Naive B cell (primary cell): ENCODE data around the gene ZNF485. TPM values are rescaled to one million over a fixed set of nuclear protein-coding genes. Genes with fewer than 3 reads are reported as not detected.
A peak's percentile ranks its signal among the peaks of the same experiment; 100 is the strongest.
"Not testable (repeated sequence)": the region's sequence is repeated elsewhere in the genome, so short reads cannot be mapped to it uniquely, and the experiment has no call there.

Experiments used
- ATAC-seq, 2 donors: fragments of 150-1000 bp; cut with Tn5 transposase; 2 replicates each; pipeline ENCODE4 v1.10.0; 2021; ENCODE audit warnings: low read depth in 2 of 2, mild to moderate bottlenecking in 2 of 2, moderate library complexity in 2 of 2
- DNase-seq: peaks from one replicate; pipeline ENCODE4 v3.0.0; 2022
- H3K27ac Mint-ChIP-seq, 6 donors: one replicate each; pipeline ENCODE4 v1.8.0; 2020 to 2022; ENCODE audit warnings: mild to moderate bottlenecking in 6 of 6, mixed read lengths in 6 of 6, moderate library complexity in 5 of 6, inconsistent platforms in 2 of 6
- H3K27me3 Mint-ChIP-seq, 3 donors: one replicate each; pipeline ENCODE4 v1.8.0; 2021 to 2022; ENCODE audit warnings: mixed read lengths in 3 of 3, mild to moderate bottlenecking in 1 of 3
- H3K36me3 Mint-ChIP-seq, 2 donors: one replicate each; pipeline ENCODE4 v1.8.0; 2020 to 2022; ENCODE audit warnings: mixed read lengths in 2 of 2, inconsistent platforms in 1 of 2, mild to moderate bottlenecking in 1 of 2
- H3K4me1 Mint-ChIP-seq, 3 donors: one replicate each; pipeline ENCODE4 v1.8.0; 2020 to 2022; ENCODE audit warnings: mixed read lengths in 3 of 3, inconsistent platforms in 1 of 3, mild to moderate bottlenecking in 1 of 3, moderate library complexity in 1 of 3
- H3K4me3 Mint-ChIP-seq, 8 donors: one replicate each; pipeline ENCODE4 v1.8.0; 2020 to 2022; ENCODE audit warnings: mild to moderate bottlenecking in 8 of 8, mixed read lengths in 8 of 8, moderate library complexity in 8 of 8, inconsistent platforms in 2 of 8
- H3K9me3 Mint-ChIP-seq, 7 donors: one replicate each; pipeline ENCODE4 v1.8.0; 2020 to 2022; ENCODE audit warnings: mixed read lengths in 7 of 7, mild to moderate bottlenecking in 5 of 7, inconsistent platforms in 2 of 7, moderate library complexity in 1 of 7
- polyA plus RNA-seq, 6 donors: library from polyadenylated mRNA; unstranded; fragments of 300-500 nt; fragmentation: Illumina TruSeq; gene quantifications; one replicate each; pipeline ENCODE4 v1.2.3, GENCODE V29; 2021; ENCODE audit warnings: low read depth in 6 of 6

Gene ZNF485
- polyA plus RNA-seq, 6 donors from 2014 or later = 3.7 to 9.4 (median 7.4) TPM

DNA sequence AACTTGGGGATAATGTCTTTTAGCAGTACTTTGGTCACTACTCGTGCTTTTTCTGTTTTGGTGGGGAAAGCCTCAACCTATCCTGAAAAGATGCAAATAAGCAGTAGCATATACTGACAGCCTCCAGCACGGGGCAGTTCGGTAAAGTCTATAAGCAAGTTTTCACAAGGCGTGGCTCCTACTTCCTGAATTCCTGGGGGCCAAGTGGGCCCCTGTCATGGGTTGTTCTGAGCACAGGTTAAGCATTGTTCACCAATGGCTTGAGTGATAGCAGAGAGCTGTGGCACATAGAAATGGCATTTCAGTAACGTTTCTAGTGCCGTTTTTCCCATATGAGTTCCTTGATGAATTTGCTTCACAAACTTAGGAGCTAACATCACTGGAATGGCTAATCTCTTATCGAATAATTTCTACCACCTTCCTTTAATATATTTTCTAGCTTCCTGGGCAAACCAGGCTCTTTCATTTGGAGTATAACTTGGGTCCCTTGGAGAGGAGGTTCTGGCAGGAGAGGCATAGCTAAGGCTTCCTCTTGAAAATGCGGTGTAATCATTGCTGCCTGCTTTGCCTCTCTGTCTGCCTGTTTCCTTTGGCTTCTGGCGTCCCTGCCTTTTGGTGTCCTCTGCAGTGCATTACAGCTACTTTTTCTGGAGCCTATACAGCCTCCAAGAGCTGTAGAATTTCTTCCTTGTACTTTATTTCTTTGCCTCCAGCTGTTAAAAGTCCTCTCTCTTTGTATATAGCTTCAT is 20.1 kb upstream of the ZNF485 start:
- Mint-ChIP-seq H3K27ac (no peak overlapping the region), H3K4me1 (no peaks in the 10 kb centered on the region), H3K27me3 (peaks cover 18 to 29% (median 21%) of the 10 kb centered on the region in 3 donors), H3K36me3 (peaks cover 0 to 5% of the 10 kb centered on the region in 2 donors), H3K4me3 (no peak overlapping the region), H3K9me3 (peaks cover 0 to 5% (median 0%) of the 10 kb centered on the region in 7 donors)
- no peak for ATAC-seq
- no peak for DNase-seq

GRCh38 chr10:43586730-43587115 is 19.5 kb upstream of the ZNF485 start:
- not testable (repeated sequence) for H3K27ac Mint-ChIP-seq, H3K4me1 Mint-ChIP-seq, ATAC-seq, H3K4me3 Mint-ChIP-seq, DNase-seq
- H3K9me3 Mint-ChIP-seq = peaks cover 0 to 10% (median 4%) of the 10 kb centered on the region in 7 donors
- peaks cover 0 to 10% of the 10 kb centered on the region in 2 donors for H3K36me3 Mint-ChIP-seq
- peaks cover 17 to 29% (median 18%) of the 10 kb centered on the region in 3 donors for H3K27me3 Mint-ChIP-seq

- Mint-ChIP-seq H3K9me3 (peaks cover 0 to 14% (median 4%) of the 10 kb centered on the region in 7 donors), H3K4me3 (no peak overlapping the region)
Observed at GRCh38 chr10:43591303-43591904, 14.8 kb upstream of the ZNF485 start.

GRCh38 chr10:43594944-43595589 is 11.2 kb upstream of the ZNF485 start:
- peaks cover 19 to 29% (median 26%) of the 10 kb centered on the region in 3 donors for H3K4me1 Mint-ChIP-seq

More at GRCh38 chr10:43591303-43591904, 14.8 kb upstream of the ZNF485 start:
- peaks cover 19 to 27% (median 22%) of the 10 kb centered on the region in 3 donors for H3K4me1 Mint-ChIP-seq
- ATAC-seq = no peak
- peaks cover 0 to 26% (median 12%) of the 10 kb centered on the region in 3 donors for H3K27me3 Mint-ChIP-seq
- peaks cover 0 to 15% of the 10 kb centered on the region in 2 donors for H3K36me3 Mint-ChIP-seq
- no peak overlapping the region for H3K27ac Mint-ChIP-seq
- DNase-seq = no peak

DNA sequence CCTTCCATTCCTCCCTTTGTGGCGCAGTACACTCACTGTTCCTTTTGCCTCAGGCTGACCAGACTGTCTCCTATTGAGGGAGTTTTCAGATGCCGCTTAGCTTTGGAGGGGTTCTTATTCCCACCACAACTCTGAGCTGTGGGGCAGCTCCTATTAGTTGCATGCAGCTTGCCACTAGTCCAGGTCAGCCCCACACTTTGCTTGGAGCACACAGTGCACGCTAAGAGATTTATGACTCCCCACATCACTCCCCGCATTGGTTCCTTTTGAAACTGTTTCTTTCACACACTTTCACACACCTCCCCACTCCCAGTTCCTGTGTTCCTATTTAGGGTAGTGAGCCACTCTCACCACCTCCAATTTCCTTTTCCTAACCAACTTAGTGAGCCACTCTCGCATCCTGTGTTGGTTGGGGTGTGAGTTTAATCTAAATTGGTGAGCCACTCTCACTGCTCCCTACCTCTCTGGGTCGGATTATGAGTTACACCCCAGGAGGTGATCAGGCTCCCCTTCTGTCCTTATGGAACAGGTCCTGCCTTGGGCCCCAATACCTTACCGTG is 10.4 kb upstream of the ZNF485 start:
- no peaks in the 10 kb centered on the region for H3K27me3 Mint-ChIP-seq
- H3K9me3 Mint-ChIP-seq = peaks cover 0 to 9% (median 4%) of the 10 kb centered on the region in 7 donors
- peak overlapping the region; percentile 69 to 92 (median 76) for H3K27ac Mint-ChIP-seq
- H3K4me3 Mint-ChIP-seq = peak overlapping the region in 7 of 8 donors; percentile 73 to 97 (median 87)
- peaks cover 0 to 13% of the 10 kb centered on the region in 2 donors for H3K36me3 Mint-ChIP-seq
- DNase-seq (no peak), ATAC-seq (peak; percentile 16 to 24)
- H3K4me1 Mint-ChIP-seq = peaks cover 19 to 29% (median 26%) of the 10 kb centered on the region in 3 donors

More at GRCh38 chr10:43594944-43595589, 11.2 kb upstream of the ZNF485 start:
- Mint-ChIP-seq H3K27me3 (peaks cover 0 to 2% (median 0%) of the 10 kb centered on the region in 3 donors), H3K36me3 (peaks cover 0 to 15% of the 10 kb centered on the region in 2 donors), H3K9me3 (peaks cover 0 to 12% (median 4%) of the 10 kb centered on the region in 7 donors), H3K4me3 (peak overlapping the region; percentile 66 to 97 (median 90)), H3K27ac (peak overlapping the region in 5 of 6 donors; percentile 6 to 92 (median 82))
- no peak for DNase-seq
- ATAC-seq = peak; percentile 92 to 93

DNA sequence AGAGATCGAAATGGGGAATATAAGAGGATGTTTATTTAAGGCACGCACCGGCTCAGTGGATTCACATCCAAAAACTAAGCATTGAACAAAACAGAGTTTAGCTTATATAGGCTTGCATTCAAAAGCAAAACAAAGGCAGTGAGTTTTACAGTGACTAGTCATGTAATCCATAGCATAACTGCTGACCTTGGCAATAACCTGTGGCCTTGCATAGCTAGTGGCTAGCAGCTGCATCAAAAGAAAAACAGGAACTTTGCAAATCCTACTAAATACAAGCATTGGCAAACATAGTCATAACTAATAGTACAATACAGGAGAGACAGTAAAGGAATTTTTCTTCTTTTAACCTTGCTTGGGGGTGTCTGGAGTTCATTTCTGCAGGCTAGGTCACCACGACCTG is 9.7 kb upstream of the ZNF485 start:
- ATAC-seq = no peak
- H3K9me3 Mint-ChIP-seq = peaks cover 0 to 6% (median 3%) of the 10 kb centered on the region in 7 donors
- peaks cover 19 to 29% (median 26%) of the 10 kb centered on the region in 3 donors for H3K4me1 Mint-ChIP-seq
- H3K27me3 Mint-ChIP-seq = no peaks in the 10 kb centered on the region
- DNase-seq = no peak
- H3K4me3 Mint-ChIP-seq = peak overlapping the region in 2 of 8 donors; percentile 95 to 97
- peaks cover under 1 to 6% of the 10 kb centered on the region in 2 donors for H3K36me3 Mint-ChIP-seq
- H3K27ac Mint-ChIP-seq = no peak overlapping the region

DNA sequence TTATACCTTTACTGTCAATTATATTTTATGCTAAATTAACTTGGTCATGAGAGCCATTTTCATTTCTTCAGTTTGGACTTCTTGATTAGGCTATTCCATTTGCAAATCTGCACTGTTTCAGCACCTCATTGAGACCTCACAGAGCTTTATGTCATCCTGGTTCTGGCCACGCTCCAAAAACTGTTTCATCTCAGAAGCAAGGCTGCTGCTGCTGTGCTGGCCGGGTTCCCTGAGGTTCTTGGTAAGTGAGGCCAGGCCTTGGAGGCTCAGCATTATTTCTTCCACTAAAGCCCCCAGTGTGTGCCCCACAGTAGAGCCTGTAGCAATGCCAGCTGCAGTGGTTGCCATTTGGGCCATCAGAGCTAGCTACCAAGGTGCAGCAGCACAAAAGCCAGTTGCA is 7.8 kb upstream of the ZNF485 start:
- H3K36me3 Mint-ChIP-seq = peaks cover 0 to 7% of the 10 kb centered on the region in 2 donors
- H3K27me3 Mint-ChIP-seq = peaks cover 0 to 8% (median 6%) of the 10 kb centered on the region in 3 donors
- H3K27ac Mint-ChIP-seq = no peak overlapping the region
- H3K4me3 Mint-ChIP-seq = no peak overlapping the region
- H3K4me1 Mint-ChIP-seq = peaks cover 19 to 29% (median 26%) of the 10 kb centered on the region in 3 donors
- peaks cover 0 to 3% (median 0%) of the 10 kb centered on the region in 7 donors for H3K9me3 Mint-ChIP-seq
- DNase-seq (no peak), ATAC-seq (no peak)

DNA sequence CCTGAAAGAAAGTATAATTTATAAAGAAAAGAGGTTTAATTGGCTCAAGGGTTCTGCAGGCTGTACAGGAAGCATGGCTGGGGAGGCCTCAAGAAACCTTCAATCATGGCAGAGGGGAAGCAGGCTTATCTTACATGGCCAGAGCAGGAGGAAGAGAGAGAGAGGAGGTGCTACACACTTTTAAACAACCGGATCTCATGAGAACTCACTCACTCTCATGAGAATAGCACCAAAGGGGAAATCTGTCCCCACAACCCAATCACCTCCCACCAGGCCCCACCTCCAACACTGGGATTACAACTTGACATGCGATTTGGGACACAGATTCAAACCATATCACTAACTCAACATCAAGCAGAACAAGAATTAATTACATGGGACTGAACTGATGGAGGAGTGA is 6.9 kb upstream of the ZNF485 start:
- H3K27me3 Mint-ChIP-seq = peaks cover 0 to 8% (median 6%) of the 10 kb centered on the region in 3 donors
- ATAC-seq (no peak), DNase-seq (no peak)
- no peak overlapping the region for H3K4me3 Mint-ChIP-seq
- H3K9me3 Mint-ChIP-seq = peaks cover 0 to 3% (median 0%) of the 10 kb centered on the region in 7 donors
- peak overlapping the region in 1 of 6 donors; percentile 42 for H3K27ac Mint-ChIP-seq
- peaks cover 0 to 7% of the 10 kb centered on the region in 2 donors for H3K36me3 Mint-ChIP-seq
- H3K4me1 Mint-ChIP-seq = peaks cover 19 to 23% (median 23%) of the 10 kb centered on the region in 3 donors

DNA sequence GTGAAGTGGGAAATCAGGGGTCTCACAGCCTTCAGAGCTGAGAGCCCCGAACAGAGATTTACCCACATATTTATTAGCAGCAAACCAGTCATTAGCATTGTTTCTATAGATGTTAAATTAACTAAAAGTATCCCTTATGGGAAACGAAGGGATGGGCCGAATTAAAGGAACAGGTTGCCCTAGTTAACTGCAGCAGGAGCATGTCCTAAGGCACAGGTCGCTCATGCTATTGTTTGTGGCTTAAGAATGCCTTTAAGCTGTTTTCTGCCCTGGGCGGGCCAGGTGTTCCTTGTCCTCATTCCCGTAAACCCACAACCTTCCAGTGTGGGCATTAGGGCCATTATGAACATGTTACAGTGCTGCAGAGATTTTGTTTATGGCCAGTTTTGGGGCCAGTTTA is 4.7 kb upstream of the ZNF485 start:
- ATAC-seq, DNase-seq, H3K27ac Mint-ChIP-seq, H3K27me3 Mint-ChIP-seq, H3K9me3 Mint-ChIP-seq, H3K36me3 Mint-ChIP-seq: not testable (repeated sequence)
- Mint-ChIP-seq H3K4me3 (peak overlapping the region in 2 of 8 donors; percentile 17 to 39), H3K4me1 (peaks cover 5 to 11% (median 10%) of the 10 kb centered on the region in 3 donors)

DNA sequence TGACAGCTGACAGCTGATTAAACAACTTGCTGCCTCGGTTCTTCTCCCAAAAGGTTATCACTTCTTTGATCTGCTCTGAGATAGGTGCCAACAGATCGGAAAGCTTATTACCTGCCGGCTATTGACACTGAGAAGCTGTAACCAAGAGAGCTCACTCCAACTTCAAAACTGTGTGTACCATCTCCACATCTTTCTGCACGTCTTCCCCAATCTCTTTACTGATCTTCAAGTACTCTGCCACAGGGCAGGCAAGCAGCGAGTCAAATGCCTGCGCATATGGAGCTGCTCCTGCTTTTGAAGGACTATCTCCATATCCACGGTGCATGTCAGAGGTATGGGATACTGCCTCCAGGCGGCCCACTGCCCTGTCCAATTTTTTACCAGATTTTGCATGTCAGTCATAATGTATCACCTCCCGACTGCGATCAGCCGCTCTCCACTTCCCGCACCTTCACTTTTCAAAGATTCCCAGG is 352 bp upstream of the ZNF485 start:
- Mint-ChIP-seq H3K4me1 (peaks cover 11 to 30% (median 23%) of the 10 kb centered on the region in 3 donors), H3K27ac (peak overlapping the region in 4 of 6 donors; percentile 12 to 89 (median 70)), H3K36me3 (peaks cover 22 to 31% of the 10 kb centered on the region in 2 donors), H3K4me3 (peak overlapping the region; percentile 82 to 93 (median 88)), H3K9me3 (peaks cover 0 to 4% (median 0%) of the 10 kb centered on the region in 7 donors), H3K27me3 (peaks cover 0 to 8% (median 6%) of the 10 kb centered on the region in 3 donors)
- ATAC-seq (peak in 1 of 2 donors; percentile 7), DNase-seq (no peak)

DNA sequence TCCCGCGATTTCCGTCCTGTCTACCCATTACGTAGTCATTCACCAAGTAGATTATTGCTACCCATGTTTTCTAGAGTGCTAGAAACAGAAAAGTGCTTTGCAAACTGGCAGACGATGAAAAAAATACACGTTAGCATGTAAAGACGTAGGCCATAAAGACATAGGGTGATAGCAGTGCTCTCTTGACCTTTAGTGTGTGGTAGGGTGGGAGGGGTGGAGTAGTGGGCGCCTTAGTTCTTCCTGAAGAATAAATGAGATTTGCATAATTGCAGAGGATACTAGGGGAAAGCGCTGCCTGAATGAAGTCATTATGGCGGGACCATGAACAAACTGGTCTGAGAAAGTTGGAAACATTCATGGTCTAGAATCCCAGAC is 948 bp downstream of the ZNF485 start:
- H3K27ac Mint-ChIP-seq = peak overlapping the region in 5 of 6 donors; percentile 20 to 82 (median 40)
- peaks cover 0 to 3% (median 2%) of the 10 kb centered on the region in 3 donors for H3K27me3 Mint-ChIP-seq
- H3K4me1 Mint-ChIP-seq = peaks cover 11 to 30% (median 23%) of the 10 kb centered on the region in 3 donors
- ATAC-seq (no peak), DNase-seq (no peak)
- H3K4me3 Mint-ChIP-seq = peak overlapping the region; percentile 82 to 93 (median 88)
- H3K36me3 Mint-ChIP-seq = peaks cover 26 to 31% of the 10 kb centered on the region in 2 donors
- peaks cover 0 to 4% (median 0%) of the 10 kb centered on the region in 7 donors for H3K9me3 Mint-ChIP-seq

- Mint-ChIP-seq H3K36me3 (peaks cover 49 to 52% of the 10 kb centered on the region in 2 donors), H3K27me3 (no peaks in the 10 kb centered on the region), H3K4me1 (peaks cover 11 to 27% (median 22%) of the 10 kb centered on the region in 3 donors), H3K27ac (peak overlapping the region in 2 of 6 donors; percentile 23 to 49), H3K9me3 (peaks cover 4 to 15% (median 10%) of the 10 kb centered on the region in 7 donors), H3K4me3 (peak overlapping the region in 1 of 8 donors; percentile 82)
- DNase-seq (no peak), ATAC-seq (no peak)
Observed at GRCh38 chr10:43610636-43611035, 4.4 kb downstream of the ZNF485 start.
